Activated naive CD4-positive, alpha-beta T cell (primary cell): Measurements from ENCODE around the gene XYLB.
"Not testable (repeated sequence)": the region's sequence is repeated elsewhere in the genome, so short reads cannot be mapped to it uniquely, and the experiment has no call there.

Experiments
- DNase-seq, 4 experiments: peaks; one replicate each; lab custom pipeline; 2025; lab: John Stamatoyannopoulos, UW

Gene XYLB

DNA sequence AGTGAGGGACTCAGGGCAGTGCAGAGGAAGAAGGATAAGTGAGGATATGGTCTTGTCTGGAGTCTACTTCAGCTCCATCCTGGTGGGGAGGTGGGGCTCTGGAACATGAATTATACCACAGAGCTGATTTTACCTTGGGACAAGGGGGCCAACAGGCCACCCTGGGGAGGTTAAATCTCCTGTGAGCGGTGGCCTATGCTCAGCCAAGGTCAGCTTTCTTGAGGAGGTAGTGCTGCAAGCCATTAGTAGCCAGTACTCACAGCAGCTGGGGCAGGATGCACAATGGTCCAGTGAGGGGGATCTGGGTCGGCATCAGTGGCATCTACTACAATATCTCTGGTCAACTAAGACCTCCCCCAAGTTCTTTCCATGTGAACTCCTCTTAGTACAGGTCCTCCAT, 49.7 kb downstream of the XYLB start:
- DNase-seq: no peak

DNA sequence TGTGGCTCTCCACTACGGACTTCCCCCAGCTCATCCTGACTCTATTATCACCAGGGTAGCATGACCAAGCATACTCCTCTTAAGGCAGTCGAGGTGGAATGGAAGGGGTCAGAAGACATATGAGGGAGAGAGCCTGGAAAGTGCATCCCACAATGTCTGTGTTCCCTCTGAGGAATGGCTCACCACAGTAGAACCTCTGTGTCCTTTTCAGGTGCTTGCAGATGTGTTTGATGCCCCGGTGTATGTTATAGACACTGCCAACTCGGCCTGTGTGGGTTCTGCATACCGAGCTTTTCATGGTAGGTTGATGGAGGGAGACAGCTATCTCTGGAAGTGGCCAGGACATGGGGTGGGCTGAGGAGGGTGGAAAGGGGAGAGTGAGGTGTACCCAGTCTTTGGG, 50.3 kb downstream of the XYLB start:
- DNase-seq: no peak

DNA sequence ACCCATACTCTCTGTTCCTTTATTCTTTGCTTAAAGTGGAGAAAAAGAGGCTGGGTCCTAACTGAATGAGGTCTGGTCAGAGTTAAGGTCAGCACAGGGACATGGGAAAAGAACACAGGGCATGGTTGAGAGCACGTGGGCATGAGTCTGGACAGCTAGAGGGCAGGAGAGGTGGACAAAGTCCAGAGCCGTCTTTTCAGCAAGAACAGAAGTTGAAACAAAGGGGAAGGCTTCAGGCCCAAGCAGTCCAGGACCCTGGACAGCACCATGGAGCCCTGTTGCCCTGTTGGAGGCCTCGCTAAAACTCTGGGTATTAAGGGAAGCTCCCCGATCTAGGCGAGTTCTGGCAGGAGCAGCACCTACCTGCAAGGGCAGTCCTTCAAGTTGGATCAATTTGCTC, 50.7 kb downstream of the XYLB start:
- no peak for DNase-seq

DNA sequence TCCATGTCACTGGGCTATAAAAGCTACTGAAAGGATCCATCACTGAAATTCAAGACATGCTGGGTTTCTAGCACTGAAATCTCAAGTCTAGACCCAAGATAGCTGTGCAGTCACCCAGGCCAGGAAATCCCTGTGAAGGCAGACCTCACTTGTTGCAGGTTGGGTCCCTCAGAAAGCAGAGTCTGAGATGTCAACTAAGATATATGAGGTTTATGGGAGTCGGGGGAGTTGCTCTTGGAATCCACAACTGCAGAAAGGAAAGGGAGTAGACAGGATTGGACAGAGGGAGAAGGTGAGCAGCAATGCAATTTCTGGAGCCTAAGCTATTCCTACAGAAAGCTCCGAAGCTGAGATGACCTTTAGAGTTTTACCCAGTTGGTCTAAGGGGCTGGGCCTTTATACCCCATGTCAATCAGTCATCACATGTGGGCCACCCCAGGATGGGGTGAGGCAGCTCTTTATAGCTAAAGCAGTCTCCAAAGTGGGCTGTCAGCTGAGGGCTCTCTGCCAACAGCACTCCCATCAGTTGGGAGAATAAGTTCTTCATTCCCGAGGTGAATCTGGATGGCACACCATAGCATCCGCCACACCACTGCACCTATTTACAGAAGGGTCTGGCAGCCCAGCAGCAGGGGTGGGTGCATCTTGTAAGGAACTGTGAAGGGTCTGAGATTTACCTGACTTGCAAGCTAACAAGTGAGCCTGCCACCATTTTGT, 54.8 kb downstream of the XYLB start:
- no peak for DNase-seq

DNA sequence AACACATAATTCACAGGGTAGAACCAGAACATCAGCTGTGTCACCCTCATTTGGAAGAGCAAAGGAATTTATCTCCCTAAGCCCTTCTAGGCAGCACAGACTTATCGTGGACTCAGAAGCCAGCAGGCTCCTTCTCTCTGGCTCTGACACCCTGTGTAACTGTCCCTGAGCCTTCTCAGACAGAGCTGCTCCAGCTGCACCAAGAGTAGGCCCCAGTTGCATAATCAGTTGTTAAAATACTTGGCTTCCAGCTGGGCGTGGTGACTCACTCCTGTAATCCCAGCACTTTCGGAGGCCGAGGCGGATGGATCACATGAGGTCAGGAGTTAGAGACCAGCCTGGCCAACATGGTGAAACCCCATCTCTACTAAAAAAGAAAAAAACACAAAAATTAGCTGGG, 57.7 kb downstream of the XYLB start:
- DNase-seq: no peak

DNA sequence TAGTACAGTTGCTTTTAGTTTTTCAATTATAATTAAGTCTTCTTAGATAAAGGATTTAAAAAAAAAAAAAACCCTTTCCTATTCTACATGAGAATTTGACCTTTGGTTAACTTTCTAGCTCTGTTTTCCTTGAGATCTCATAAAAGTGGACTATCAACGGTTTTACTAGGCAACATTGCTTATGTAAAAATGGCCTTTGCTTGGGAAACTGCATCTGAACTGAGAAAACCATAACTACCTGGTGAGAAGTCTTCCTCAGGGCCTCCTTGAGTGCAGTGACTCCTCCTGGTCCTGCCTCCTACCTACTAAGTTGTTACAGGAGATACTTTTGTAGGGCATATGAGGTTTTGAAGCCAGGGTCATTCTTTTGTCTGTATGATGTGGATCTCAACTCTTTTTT, 65.0 kb downstream of the XYLB start:
- DNase-seq: no peak

DNA sequence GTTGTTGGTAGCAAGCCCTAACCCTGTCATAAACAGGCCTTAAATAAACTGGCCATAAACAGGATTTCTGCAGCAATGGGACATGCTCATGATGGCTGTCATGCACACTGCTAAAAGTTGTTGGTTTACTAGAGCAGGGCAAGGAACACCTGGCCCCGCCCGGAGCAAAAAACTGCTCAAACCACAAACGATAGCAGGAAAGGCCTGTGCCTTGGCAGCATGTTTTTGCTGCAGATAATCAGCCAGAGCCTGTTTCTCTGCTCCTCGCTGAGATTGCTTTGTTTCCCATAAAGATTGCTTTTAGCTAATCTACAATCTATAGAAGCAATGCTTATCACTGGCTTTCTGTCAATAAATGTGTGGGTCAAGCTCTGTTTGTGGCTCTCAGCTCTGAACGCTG, 74.2 kb downstream of the XYLB start:
- not testable (repeated sequence) for DNase-seq

DNA sequence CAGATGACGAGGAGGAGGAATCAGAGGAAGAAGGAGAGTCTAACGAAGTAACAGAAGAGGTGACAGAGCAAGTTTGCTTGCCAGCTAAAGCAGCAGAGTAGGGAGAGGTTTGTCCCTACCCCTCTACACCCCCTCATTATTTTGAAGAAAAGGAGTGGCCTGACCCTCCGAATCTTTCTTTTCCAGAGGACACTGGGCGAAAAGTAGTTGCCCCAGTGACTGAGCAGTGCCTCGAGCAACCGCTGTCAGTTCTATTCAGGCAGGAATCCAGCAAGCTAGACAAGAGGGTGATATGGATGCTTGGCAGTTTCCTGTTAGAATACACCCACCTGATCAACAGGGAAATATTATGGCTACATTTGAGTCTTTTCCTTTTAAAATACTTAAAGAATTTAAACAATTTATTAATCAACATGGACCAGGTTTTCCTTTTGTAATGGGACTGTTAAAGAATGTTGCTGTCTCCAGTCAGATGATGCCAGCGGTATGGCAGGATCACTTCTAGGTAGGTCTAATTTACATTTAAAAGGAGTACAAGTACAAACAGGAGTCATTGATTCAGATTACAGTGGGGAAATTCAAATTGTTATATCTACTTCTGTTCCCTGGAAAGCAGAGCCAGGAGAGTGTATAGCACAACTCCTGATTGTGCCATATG, 75.2 kb downstream of the XYLB start:
- DNase-seq: no peak

DNA sequence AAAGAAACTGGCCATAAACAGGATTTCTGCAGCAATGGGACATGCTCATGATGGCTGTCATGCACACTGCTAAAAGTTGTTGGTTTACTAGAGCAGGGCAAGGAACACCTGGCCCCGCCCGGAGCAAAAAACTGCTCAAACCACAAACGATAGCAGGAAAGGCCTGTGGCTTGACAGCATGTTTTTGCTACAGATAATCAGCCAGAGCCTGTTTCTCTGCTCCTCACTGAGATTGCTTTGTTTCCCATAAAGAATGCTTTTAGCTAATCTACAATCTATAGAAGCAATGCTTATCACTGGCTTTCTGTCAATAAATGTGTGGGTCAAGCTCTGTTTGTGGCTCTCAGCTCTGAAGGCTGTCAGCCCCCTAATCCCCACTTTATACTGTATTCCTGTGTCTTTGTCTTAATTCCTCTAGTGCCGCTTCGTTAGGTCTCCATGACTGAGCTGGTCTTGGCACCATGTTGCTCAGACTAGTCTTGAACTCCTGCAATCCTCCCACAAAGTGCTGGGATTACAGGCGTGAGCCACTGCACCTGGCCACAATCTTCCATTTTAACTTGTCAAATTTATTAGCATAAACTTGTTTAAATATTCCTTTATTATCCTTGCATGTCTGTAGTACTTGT, 80.3 kb downstream of the XYLB start:
- not testable (repeated sequence) for DNase-seq

DNA sequence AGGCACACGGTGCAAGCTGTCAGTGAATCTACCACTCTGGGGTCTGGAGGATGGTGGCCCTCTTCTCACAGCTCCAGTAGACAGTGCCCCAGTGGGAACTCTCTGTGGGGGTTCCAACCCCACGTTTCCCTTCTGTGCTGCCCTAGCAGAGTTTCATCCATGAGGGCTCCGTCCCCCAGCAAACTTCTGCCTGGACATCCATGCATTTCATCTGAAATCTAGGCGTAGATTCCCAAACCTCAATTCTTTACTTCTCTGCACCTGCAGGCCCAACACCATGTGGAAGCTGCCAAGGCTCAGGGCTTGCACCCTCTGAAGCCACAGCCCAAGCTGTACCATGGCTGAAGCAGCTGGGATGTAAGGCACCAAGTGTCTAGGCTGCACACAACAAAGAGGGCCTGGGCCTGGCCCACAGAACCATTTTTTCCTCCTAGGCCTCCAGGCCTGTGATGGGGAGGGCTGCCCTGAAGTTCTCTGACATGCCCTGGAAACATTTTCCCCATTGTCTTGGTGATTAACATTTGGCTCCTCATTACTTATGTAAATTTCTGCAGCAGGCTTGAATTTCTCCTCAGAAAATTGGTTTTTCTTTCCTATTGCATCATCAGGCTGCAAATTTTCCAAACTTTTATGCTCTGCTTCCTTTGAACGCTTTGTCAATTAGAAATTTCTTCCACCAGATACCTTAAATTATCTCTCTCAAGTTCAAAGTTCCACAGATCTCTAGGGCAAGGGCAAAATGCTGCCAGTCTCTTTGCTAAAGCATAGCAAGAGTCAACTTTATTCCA, 86.5 kb downstream of the XYLB start:
- DNase-seq: not testable (repeated sequence)

DNA sequence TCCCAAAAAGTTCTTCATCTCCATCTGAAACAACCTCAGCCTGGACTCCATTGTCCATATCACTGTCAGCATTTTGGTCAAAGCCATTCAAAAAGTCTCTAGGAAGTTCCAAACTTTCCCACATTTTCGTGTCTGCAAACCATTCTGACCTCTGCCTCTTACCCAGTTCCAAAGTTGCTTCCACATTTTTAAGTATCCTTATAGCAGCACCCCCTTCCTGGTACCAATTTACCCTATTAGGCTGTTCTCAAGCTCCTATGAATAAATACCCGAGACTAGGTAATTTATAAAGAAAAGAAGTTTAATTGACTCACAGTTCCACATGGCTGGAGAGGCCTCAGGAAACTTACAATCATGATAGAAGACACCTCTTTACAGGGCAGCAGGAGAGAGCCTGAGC, 87.1 kb downstream of the XYLB start:
- DNase-seq: not testable (repeated sequence)

DNA sequence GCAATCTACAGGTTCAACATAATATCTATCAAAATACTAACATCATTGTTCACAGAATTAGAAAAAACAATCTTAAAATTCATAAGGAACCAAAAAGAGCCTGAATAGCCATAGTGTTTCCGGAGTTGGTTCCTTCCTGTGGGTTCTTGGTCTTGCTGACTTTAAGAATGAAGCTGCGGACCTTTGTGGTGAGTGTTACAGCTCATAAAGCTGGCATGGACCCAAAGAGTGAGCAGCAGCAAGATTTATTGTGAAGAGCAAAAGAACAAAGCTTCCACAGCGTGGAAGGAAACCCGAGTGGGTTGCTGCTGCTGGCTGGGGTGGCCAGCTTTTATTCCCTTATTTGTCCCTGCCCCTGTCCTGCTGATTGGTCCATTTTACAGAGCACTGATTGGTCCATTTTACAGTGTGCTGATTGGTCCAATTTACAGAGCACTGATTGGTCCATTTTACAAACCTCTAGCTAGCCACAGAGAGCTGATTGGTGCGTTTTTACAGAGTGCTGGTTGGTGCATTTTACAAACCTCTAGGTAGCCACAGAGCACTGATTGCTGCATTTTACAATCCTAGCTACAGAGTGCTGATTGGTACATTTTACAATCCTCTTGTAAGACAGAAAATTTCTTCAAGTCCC, 92.0 kb downstream of the XYLB start:
- DNase-seq: not testable (repeated sequence)

DNA sequence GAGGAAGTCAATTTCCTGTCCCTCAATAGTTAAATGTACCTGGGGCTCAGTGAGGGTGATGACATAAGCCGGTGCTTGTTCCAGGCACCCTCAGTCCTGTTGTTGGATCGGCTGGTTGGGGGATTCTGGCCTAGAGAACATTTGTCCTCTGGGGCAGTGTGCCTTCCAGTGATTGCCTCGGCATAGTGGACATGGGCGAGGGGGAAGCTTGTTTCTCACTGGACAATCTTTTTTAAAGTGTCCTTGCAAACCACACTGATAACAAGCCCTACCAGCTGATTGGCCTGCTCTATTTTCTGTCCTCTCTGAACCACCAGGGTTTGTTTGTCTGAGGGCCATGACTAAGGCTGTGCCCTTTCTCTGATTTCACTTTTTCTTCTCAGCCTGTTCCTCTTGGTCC, 96.6 kb downstream of the XYLB start:
- DNase-seq: not testable (repeated sequence)

DNA sequence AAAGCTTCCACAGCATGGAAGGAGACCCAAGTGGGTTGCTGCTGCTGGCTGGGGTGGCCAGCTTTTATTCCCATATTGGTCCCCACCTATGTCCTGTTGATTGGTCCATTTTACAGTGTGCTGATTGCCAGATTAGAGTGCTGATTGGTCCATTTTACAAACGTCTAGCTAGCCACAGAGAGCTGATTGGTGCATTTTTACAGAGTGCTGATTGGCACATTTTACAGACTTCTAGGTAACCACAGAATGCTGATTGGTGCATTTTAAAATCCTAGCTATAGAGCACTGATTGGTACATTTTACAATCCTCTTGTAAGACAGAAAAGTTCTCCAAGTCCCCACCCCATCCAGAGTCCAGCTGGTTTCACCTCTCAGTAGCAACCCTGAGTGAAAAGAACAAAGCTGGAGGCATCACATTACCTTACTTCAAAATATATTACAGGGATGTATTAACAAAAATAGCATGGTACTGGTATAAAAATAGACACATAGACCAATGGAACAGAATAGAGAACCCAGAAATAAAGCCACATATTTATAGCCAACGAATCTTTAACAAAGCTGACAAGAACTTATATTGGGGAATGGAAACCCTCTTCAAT, 99.6 kb downstream of the XYLB start:
- no peak for DNase-seq

DNA sequence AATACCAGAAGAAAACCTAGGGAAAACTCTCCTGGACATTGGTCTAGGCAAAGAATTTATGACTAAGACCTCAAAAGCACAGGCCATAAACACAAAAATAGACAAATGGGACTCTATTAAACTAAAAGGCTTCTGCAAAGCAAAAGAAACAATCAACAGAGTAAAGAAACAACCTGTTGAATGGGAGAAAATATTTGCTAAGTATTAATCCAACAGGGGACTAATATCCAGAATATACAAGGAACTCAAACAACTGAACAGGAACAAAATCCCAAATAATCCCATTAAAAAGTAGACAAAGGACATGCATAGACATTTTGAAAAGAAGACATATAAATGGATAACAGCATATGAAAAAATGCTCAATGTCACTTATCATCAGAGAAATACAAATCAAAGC, 100.2 kb downstream of the XYLB start:
- no peak for DNase-seq

DNA sequence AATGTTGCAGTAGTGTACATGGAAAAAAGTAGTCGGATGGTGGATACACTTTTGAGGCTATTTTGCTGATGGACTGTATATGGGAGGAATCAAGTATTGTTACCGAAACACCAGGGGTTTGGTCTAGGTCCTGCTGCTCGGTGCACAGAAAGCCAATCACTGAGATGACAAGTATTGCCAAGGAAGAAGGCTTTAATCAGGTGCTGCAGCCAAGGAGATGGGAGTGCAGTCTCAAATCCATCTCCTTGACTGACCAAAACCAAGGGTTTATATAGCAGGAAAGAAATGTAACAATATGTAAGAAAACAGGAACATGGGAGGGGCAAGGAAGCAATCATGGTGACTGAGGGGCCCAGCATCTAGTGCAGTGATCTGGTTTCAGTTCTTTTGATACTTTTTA, 104.3 kb downstream of the XYLB start:
- no peak for DNase-seq

DNA sequence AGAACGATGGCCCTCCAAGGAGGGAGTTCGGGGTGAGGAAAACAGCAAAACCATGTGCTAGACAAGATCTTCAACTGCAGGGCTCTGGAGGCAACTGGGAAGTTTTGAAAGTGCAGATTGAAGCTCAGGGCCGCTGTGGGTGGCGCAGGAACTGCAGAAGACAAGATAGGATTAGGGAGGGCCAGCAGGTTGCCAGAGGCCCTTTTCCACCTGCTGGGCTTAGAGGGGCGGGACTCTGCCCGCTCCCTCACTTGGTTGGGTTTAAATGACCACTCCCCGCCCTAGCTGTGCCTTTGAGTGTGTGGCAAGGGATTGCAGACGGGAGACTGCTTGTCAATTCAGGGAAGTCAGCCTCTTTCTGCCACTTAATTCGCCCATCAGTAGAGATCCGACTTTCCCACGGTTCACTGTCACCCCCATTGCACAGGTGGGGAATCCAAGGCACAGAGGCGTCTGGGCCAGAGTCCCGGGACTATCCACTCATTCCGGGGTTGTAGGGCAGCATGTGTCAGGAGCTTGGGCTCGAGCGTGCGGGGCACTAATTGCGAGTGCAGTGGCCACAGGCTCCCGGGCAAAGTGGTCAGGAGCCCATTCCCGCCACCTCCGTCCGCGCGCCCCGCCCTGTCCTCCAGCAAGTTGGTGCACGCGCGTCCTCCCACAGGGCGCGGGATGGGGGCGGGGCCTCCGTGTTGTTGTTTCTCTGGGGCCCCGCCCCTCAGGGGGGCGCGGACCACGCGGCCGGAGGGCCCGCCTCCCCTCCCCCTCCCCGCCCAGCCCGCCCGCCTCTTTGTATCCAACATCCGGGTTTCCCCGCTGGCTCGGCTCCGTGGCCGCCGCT, 106.7 kb downstream of the XYLB start, which contains the start of gene ACVR2B:
Gene ACVR2B (plus strand): TSS at position 816 of the 838 bp plus-strand sequence. CDS start 433 bp downstream, outside the sequence.
- DNase-seq: peak in 3 of 4 experiments; percentile 23 to 65 (median 27)

DNA sequence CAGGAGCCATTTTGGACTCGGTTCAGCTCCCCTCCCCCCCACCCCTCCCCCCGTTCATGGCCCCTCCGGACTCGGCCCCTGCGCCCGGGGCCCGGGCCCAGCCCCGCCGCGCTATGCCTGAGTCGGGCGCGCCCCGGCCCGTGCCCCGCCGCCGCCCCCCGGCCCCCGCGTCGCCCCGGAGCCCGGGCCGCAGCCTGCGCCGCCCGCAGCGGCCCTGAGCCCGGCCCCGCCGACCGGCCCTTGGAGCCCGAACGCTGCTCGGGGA, 107.3 kb downstream of the XYLB start:
- DNase-seq: no peak

DNA sequence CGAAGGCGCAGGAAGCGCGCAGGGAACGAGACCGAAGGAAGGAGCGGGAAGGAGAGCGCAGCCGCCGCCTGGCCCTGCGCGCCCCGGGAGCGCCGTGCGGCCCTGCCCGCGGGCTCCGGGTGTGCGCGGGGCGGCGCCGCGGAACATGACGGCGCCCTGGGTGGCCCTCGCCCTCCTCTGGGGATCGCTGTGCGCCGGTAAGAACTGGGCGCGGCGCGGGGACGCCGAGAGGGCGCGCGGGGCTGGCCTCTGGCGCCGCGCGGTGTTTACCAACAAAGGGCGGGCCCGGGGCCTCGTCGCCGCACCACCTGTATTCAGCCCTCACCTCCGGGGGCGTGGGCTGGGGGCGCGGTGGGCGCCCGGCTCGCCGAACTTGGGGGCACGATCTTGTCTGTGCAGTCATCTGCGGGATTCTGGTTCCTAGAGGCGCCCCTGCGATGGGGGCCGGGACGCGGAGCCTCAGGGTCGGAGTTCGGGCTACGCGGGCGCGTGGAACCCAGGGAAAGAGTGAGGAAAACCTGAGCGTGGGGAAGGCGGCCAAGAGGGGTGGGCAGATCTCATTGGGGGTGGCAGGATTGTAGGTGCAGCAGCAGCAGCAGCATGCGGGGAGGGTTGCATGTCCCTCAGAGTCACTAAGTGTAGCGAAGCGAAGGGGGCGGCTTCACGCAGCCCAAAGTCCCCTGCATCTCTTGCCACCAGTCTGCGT, 107.7 kb downstream of the XYLB start:
- DNase-seq: peak in 1 of 4 experiments; percentile 36
